Progenitor cell of endocrine pancreas (in vitro differentiated cells): Measurements from ENCODE around the gene FAM83E. TPM values are rescaled to one million over a fixed set of nuclear protein-coding genes. Genes with fewer than 3 reads are reported as not detected.

ENCODE experiments used
- DNase-seq: peaks from one replicate; pipeline ENCODE4 v3.0.0; 2021; ENCODE audit warnings: low spot score; ENCODE audit not compliant: unreplicated experiment
- H3K27ac Mint-ChIP-seq: 2 replicates; pipeline ENCODE4 v1.8.0; 2021; ENCODE audit warnings: mild to moderate bottlenecking, moderate library complexity, mixed read lengths
- H3K27me3 Mint-ChIP-seq: 2 replicates; pipeline ENCODE4 v1.8.0; 2021; ENCODE audit warnings: mixed read lengths
- H3K36me3 Mint-ChIP-seq: 2 replicates; pipeline ENCODE4 v1.8.0; 2022; ENCODE audit warnings: mixed read lengths; ENCODE audit not compliant: insufficient read depth
- H3K4me1 Mint-ChIP-seq: 2 replicates; pipeline ENCODE4 v1.8.0; 2021; ENCODE audit warnings: low read depth, mixed read lengths
- H3K4me3 Mint-ChIP-seq: 2 replicates; pipeline ENCODE4 v1.8.0; 2021; ENCODE audit warnings: low read depth, mild to moderate bottlenecking, moderate library complexity, mixed read lengths
- H3K9me3 Mint-ChIP-seq: 2 replicates; pipeline ENCODE4 v1.8.0; 2021; ENCODE audit warnings: low read depth, mixed read lengths
- CTCF ChIP-seq: fragments of 200-600 bp; sonication (generic); IDR thresholded peaks from one replicate; pipeline ENCODE4 v1.5.0; 2021; ENCODE audit warnings: antibody characterized with exemption, mild to moderate bottlenecking; ENCODE audit not compliant: unreplicated experiment
- total RNA-seq: library from RNA; stranded (reverse); gene quantifications from 2 replicates; pipeline ENCODE4 v1.2.1, GENCODE V29; 2021

Gene FAM83E
- total RNA-seq, 1 donor from 2014 or later: 4.3 TPM

GRCh38 chr19:48575931-48576622 is 38.8 kb downstream of the FAM83E start:
- H3K36me3 Mint-ChIP-seq: no peaks in the 10 kb centered on the region
- H3K27me3 Mint-ChIP-seq: no peaks in the 10 kb centered on the region
- H3K4me3 Mint-ChIP-seq: no peak overlapping the region
- no peak for TF ChIP-seq CTCF
- H3K9me3 Mint-ChIP-seq: no peaks in the 10 kb centered on the region
- DNase-seq: no peak
- H3K4me1 Mint-ChIP-seq: peaks cover 22% of the 10 kb centered on the region
- peak overlapping the region; percentile 56 for H3K27ac Mint-ChIP-seq

GRCh38 chr19:48573163-48573505 is 41.7 kb downstream of the FAM83E start:
- DNase-seq: no peak

GRCh38 chr19:48571378-48572162 is 43.3 kb downstream of the FAM83E start:
- Mint-ChIP-seq H3K27ac (peak overlapping the region; percentile 94), H3K9me3 (no peaks in the 10 kb centered on the region), H3K36me3 (no peaks in the 10 kb centered on the region), H3K4me1 (peaks cover 28% of the 10 kb centered on the region), H3K27me3 (peaks cover 10% of the 10 kb centered on the region), H3K4me3 (no peak overlapping the region)
- no peak for TF ChIP-seq CTCF
- DNase-seq: no peak

More at GRCh38 chr19:48573163-48573505, 41.7 kb downstream of the FAM83E start:
- Mint-ChIP-seq H3K27me3 (peaks cover 4% of the 10 kb centered on the region), H3K27ac (peak overlapping the region; percentile 94), H3K4me1 (peaks cover 28% of the 10 kb centered on the region), H3K4me3 (peak overlapping the region; percentile 24), H3K36me3 (no peaks in the 10 kb centered on the region), H3K9me3 (no peaks in the 10 kb centered on the region)
- TF ChIP-seq CTCF: no peak

- no peak overlapping the region for H3K4me3 Mint-ChIP-seq
- H3K4me1 Mint-ChIP-seq: peaks cover 30% of the 10 kb centered on the region
- no peak for TF ChIP-seq CTCF
- H3K9me3 Mint-ChIP-seq: no peaks in the 10 kb centered on the region
- no peak for DNase-seq
- H3K36me3 Mint-ChIP-seq: no peaks in the 10 kb centered on the region
- H3K27me3 Mint-ChIP-seq: peaks cover 10% of the 10 kb centered on the region
- no peak overlapping the region for H3K27ac Mint-ChIP-seq
Observed at GRCh38 chr19:48569814-48570213, 45.1 kb downstream of the FAM83E start.

- Mint-ChIP-seq H3K27me3 (peaks cover 10% of the 10 kb centered on the region), H3K4me1 (peaks cover 26% of the 10 kb centered on the region), H3K4me3 (no peak overlapping the region), H3K27ac (peak overlapping the region; percentile 80), H3K9me3 (no peaks in the 10 kb centered on the region), H3K36me3 (no peaks in the 10 kb centered on the region)
- no peak for DNase-seq
- TF ChIP-seq CTCF: no peak
Observed at GRCh38 chr19:48568345-48568886, 46.5 kb downstream of the FAM83E start.
